GM19397 (cell line): Measurements from ENCODE around the gene ARHGAP24.
A peak's percentile ranks its signal among the peaks of the same experiment; 100 is the strongest.
"Not testable (repeated sequence)": the region's sequence is repeated elsewhere in the genome, so short reads cannot be mapped to it uniquely, and the experiment has no call there.

Source experiments
- ATAC-seq: cut with Tn5 transposase; IDR thresholded peaks from one replicate; pipeline ENCODE4 v1.9.1; 2021; ENCODE audit warnings: mild to moderate bottlenecking, moderate library complexity; ENCODE audit not compliant: unreplicated experiment

Gene ARHGAP24

GRCh38 chr4:85482010-85482738 lies 7.2 kb downstream of the ARHGAP24 start:
- ATAC-seq = no peak

DNA sequence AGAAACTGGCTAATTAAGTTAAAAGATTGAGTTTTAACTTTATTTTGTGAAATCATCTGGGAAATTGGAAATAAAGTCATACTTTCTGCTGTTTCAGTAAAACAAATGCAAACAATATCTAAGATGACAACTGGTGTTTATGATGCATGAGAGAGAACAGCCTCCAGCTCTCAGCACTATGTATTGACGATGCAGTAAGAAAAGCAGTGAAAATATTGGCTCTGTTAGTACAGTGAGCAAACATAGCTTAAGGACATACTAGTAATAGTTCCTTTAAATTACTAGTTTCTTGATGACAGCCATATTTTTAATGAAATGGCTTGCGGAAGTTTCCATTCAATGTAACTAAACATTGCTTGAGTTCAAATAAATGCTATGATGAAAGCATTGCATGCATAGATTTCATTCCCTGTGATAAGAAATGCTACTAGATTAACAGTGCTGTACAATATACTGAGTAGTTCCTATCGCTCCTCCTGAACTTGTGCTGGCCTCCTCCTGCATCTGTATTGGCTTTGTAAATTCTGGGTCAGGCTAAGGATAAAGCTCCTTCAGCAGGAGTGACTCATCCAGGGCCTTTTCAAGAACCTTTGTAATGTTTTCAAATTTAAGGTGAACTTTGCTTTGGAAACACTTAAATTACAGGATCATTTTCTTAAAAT lies 11.6 kb downstream of the ARHGAP24 start:
- ATAC-seq = no peak

DNA sequence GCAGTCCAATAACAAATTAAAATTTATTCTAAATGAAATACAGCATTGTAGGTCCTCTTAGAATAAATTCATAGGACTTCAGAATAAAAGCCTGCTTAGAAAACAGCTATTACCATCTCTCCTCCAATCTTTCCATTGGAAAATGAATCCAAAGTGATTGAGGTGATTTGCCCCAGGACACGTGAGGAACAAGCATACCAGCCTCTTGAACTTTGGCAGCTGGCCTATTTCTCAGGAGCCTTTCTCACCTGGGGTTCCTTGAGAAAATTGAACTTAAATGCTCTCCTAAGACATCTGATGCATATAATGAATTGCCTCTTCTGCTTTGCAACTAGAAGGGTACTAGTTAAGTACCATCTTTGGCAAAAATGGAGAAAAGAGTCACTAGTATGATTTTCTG lies 13.5 kb downstream of the ARHGAP24 start:
- no peak for ATAC-seq

DNA sequence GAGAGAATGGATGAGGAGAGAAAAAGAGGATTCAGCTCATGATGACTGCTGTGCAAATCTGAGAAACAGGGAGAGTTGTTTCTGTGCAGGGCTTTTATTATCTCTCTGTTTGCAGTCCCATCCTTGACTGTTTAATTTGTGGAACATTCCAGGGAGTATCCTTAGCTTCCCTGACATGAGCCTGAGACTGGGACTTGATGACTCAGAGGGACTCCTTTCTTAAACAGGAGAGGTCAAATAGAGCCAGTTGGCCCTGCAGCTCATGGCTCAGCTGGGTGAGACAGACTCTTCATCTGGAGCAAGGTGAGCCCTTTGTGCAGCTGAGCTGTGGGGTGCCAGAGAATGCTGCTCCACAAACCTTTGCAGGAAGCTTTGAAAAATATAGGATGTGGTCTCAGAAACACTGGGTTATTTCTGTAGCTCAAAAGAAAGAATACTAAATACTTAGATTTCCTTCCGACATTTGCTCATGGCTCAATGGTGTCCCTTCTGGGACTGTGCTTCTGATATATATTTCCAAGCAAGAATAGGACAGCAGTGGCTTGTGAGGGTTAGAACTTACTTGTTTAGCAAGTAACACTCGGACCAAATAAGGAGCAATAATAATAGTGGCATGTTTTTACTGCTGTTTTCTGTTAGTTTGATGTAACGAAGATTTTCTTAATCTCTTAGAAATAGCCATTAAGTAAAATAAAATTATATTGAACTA lies 14.5 kb downstream of the ARHGAP24 start:
- no peak for ATAC-seq

DNA sequence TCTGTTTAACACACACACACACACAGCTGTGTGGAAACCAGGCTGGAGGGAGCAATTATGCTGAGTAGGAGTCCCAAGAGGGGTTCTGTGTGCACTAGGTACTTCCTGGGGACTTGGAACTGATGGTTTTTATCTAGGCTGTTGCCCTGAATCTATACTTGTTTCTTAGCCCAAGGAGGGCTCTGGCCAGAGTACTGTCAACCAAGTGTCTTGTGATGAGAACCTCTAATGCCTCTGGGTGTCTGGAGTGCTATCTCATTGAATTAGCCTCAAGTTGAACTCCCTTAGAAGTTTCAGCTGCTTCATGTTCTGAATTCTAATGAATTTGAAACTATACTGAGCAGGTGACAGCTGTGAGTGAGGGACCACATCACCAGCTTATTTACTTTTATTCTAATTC lies 16.6 kb downstream of the ARHGAP24 start:
- ATAC-seq = peak; percentile 73

DNA sequence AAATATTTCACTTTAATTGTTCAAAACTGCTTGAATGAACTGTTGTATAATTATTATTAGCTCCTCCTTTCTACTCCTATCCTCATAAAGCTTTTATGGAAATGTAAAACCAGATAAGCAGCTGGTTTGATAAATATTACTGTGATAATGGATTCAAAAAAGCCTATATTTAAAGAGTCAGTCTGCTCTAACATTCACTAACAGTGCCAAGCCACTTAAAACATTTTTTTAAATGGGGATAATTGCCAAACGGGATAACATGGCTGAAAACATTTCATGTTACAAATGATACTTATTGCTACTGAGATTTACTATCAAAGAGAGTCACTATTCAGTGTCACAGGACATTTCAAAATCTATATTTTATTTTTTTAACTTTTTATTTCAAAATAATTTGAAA lies 17.4 kb downstream of the ARHGAP24 start:
- no peak for ATAC-seq

- ATAC-seq = no peak
These were observed 20.7 kb downstream of the ARHGAP24 start for GRCh38 chr4:85495621-85496020.

- ATAC-seq = no peak
These were observed 21.3 kb downstream of the ARHGAP24 start for GRCh38 chr4:85496126-85496849.

GRCh38 chr4:85496933-85497332 lies 22.0 kb downstream of the ARHGAP24 start:
- no peak for ATAC-seq

DNA sequence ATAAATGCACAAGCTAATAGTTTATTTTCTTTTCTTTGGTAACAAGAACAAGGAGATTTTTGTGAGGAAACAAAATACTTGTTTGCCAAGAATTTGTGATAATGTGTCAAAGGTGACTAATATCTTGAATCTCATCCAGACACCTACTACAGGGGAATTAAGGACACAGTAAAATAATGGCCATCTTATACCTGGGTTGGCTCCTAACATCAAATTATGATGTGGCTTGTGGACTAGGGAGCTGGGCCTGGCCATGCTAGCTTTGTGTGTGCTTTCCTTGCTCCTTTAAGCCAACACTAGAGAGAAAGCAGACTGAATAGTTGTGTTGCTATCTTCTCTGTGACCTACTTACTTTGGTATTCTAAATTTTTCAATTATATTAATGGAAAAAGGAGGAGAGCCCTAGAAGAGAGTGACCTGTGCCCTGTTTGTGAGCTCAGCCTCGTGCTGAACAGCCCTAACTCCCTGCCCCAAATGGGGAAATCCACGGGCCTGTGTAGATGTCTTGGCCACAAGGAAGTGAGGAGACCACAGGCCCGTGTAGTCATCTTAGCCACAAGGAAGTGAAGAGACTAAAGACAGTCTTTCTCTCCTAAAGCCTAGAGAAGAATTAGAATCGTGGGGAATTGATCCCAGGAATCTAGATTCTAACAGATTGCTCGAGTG lies 23.3 kb downstream of the ARHGAP24 start:
- ATAC-seq = peak; percentile 97

- ATAC-seq = no peak
These were observed 24.6 kb downstream of the ARHGAP24 start for GRCh38 chr4:85499573-85499972.

GRCh38 chr4:85500110-85500867 lies 25.3 kb downstream of the ARHGAP24 start:
- no peak for ATAC-seq

DNA sequence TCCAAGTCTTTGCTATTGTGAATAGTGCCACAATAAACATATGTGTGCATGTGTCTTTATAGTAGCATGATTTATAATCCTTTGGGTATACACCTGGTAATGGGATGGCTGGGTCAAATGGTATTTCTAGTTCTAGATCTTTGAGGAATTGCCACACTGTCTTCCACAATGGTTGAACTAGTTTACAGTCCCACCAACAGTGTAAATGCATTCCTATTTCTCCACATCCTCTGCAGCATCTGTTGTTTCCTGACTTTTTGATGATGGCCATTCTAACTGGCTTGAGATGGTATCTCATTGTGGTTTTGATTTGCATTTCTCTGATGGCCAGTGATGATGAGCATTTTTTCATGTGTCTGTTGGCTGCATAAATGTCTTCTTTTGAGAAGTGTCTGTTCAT lies 26.2 kb downstream of the ARHGAP24 start:
- ATAC-seq = not testable (repeated sequence)

GRCh38 chr4:85508654-85509053 lies 33.7 kb downstream of the ARHGAP24 start:
- ATAC-seq = no peak

- ATAC-seq = no peak
These were observed 35.1 kb downstream of the ARHGAP24 start for GRCh38 chr4:85509882-85510631.

DNA sequence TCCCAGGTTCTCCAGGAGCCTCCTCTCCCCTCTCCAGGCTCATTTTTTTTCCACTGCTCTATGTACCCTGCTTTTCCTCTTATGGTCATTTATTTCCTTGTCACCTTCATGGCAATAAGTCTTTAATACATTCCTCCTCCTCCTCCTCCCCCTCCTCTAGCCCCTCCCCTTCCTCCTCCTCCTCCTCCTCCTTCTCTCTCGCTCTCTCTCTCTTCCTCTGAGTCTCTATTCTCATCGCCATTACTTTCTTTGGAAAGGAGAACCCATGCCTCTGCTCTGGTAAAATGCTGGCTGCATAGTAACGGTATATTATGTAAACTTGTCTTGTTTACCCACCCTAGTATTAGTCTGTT lies 35.7 kb downstream of the ARHGAP24 start:
- ATAC-seq = no peak

DNA sequence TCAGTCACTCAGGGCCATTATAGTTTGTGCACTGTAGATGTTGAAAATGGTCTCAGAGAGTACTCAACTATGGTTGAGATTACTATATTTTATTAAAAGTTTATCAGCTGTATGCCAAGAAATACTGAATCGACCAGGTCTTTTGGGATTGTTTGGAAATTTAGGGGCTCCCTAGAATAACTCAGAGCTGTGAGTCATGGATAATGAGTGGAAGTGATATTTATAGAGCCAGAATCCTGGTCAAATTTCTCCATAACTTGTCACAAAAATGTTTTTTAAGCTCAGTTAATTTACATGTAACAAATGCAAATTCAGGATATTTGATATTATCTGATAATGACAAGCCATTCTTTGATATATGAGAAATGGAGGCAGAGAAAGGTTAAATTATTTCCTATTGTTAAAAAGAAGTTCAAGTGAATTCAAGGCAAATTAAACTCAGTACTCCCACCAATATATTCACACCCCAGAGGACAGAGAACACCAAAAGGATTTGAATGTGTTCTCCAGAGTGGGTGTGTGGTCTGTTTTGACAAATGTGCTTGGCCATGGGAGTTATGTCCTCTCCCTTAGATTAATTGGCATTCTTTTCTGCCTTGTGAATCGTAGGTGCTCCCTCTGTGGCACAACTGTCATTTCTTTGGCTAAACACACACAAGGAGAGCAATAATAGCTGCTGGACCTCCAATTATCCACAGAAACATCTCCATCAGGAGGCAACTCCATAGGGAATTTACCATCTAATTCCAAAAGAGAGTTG lies 37.7 kb downstream of the ARHGAP24 start:
- no peak for ATAC-seq

- no peak for ATAC-seq
These were observed 39.2 kb downstream of the ARHGAP24 start for GRCh38 chr4:85514117-85514516.

- no peak for ATAC-seq
These were observed 39.8 kb downstream of the ARHGAP24 start for GRCh38 chr4:85514783-85515182.
